A549 (cell line): Measurements from ENCODE around the gene KHSRP.

Experiments
- CBX8 ChIP-seq: fragments of 200-600 bp; sonication (generic); IDR thresholded peaks from 2 replicates; pipeline ENCODE4 v1.6.1; 2016
- CHD4 ChIP-seq: fragments of 200-600 bp; sonication (generic); IDR thresholded peaks from 2 replicates; pipeline ENCODE4 v1.6.1; 2016; ENCODE audit warnings: antibody characterized with exemption, mild to moderate bottlenecking, borderline replicate concordance
- HDAC2 ChIP-seq: fragments of 200-600 bp; sonication (generic); IDR thresholded peaks from 2 replicates; pipeline ENCODE4 v1.6.1; 2016
- JUN ChIP-seq, 2 experiments: fragments of >200 bp; sonication (Bioruptor Twin); formaldehyde crosslinking; IDR thresholded peaks; 2 replicates in 1 of 2; 3 replicates in 1 of 2; pipeline ENCODE4 v1.6.1; 2016 to 2017
- NFE2L2 ChIP-seq: fragments of 150-350 bp; conservative IDR thresholded peaks from 2 replicates; pipeline ENCODE4 v1.6.1; 2014; ENCODE audit warnings: low read length
- POLR2A ChIP-seq: IDR thresholded peaks from 2 replicates; pipeline ENCODE4 v1.6.1; 2012; ENCODE audit warnings: mild to moderate bottlenecking, low read length
- RFX5 ChIP-seq: fragments of 450-650 bp; IDR thresholded peaks from 2 replicates; pipeline ENCODE4 v1.7.1; 2014; ENCODE audit warnings: antibody characterized with exemption, mild to moderate bottlenecking, moderate library complexity
- RNF2 ChIP-seq: fragments of 200-600 bp; sonication (generic); IDR thresholded peaks from 2 replicates; pipeline ENCODE4 v1.6.1; 2016; ENCODE audit warnings: low read depth, mild to moderate bottlenecking, antibody characterized with exemption, moderate library complexity, borderline replicate concordance
- SMC3 ChIP-seq: fragments of >200 bp; sonication (Bioruptor Twin); formaldehyde crosslinking; IDR thresholded peaks from 3 replicates; pipeline ENCODE4 v1.6.1; 2018; ENCODE audit warnings: inconsistent platforms
- ZFP36 ChIP-seq: fragments of 450-650 bp; IDR thresholded peaks from 2 replicates; pipeline ENCODE4 v1.6.1; 2014; ENCODE audit warnings: borderline replicate concordance; ENCODE audit not compliant: partially characterized antibody
- TF ChIP-seq, protein P1 (sequence below): fragments of >200 bp; sonication (Bioruptor Twin); formaldehyde crosslinking; IDR thresholded peaks from 3 replicates; pipeline ENCODE4 v1.5.1; 2016
- TF ChIP-seq, protein P2 (sequence below): fragments of 450-650 bp; IDR thresholded peaks from 2 replicates; pipeline ENCODE4 v1.6.1; 2014; ENCODE audit warnings: antibody characterized with exemption
- TF ChIP-seq, protein P3 (sequence below): fragments of 200-600 bp; sonication (generic); IDR thresholded peaks from 2 replicates; pipeline ENCODE4 v1.6.1; 2016; ENCODE audit warnings: antibody characterized with exemption, mild to moderate bottlenecking, moderate library complexity
- TF ChIP-seq, protein P4 (sequence below): fragments of >200 bp; sonication (Bioruptor Twin); formaldehyde crosslinking; IDR thresholded peaks from 3 replicates; pipeline ENCODE4 v1.6.1; 2016

GRCh38 chr19:6457958-6458694 lies 33.5 kb upstream of the KHSRP start:
- TF ChIP-seq POLR2A (no peak), JUN (IDR thresholded peaks at IDR 0.05) (no peak), HDAC2 (no peak), SMC3 (no peak), RFX5 (no peak), ZFP36 (no peak), CBX8 (no peak), CHD4 (no peak), RNF2 (no peak), NFE2L2 (no peak)
- TF ChIP-seq, protein P1, sequence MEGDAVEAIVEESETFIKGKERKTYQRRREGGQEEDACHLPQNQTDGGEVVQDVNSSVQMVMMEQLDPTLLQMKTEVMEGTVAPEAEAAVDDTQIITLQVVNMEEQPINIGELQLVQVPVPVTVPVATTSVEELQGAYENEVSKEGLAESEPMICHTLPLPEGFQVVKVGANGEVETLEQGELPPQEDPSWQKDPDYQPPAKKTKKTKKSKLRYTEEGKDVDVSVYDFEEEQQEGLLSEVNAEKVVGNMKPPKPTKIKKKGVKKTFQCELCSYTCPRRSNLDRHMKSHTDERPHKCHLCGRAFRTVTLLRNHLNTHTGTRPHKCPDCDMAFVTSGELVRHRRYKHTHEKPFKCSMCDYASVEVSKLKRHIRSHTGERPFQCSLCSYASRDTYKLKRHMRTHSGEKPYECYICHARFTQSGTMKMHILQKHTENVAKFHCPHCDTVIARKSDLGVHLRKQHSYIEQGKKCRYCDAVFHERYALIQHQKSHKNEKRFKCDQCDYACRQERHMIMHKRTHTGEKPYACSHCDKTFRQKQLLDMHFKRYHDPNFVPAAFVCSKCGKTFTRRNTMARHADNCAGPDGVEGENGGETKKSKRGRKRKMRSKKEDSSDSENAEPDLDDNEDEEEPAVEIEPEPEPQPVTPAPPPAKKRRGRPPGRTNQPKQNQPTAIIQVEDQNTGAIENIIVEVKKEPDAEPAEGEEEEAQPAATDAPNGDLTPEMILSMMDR, result no peak
- TF ChIP-seq, protein P2, sequence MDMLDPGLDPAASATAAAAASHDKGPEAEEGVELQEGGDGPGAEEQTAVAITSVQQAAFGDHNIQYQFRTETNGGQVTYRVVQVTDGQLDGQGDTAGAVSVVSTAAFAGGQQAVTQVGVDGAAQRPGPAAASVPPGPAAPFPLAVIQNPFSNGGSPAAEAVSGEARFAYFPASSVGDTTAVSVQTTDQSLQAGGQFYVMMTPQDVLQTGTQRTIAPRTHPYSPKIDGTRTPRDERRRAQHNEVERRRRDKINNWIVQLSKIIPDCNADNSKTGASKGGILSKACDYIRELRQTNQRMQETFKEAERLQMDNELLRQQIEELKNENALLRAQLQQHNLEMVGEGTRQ, result no peak
- TF ChIP-seq, protein P3, sequence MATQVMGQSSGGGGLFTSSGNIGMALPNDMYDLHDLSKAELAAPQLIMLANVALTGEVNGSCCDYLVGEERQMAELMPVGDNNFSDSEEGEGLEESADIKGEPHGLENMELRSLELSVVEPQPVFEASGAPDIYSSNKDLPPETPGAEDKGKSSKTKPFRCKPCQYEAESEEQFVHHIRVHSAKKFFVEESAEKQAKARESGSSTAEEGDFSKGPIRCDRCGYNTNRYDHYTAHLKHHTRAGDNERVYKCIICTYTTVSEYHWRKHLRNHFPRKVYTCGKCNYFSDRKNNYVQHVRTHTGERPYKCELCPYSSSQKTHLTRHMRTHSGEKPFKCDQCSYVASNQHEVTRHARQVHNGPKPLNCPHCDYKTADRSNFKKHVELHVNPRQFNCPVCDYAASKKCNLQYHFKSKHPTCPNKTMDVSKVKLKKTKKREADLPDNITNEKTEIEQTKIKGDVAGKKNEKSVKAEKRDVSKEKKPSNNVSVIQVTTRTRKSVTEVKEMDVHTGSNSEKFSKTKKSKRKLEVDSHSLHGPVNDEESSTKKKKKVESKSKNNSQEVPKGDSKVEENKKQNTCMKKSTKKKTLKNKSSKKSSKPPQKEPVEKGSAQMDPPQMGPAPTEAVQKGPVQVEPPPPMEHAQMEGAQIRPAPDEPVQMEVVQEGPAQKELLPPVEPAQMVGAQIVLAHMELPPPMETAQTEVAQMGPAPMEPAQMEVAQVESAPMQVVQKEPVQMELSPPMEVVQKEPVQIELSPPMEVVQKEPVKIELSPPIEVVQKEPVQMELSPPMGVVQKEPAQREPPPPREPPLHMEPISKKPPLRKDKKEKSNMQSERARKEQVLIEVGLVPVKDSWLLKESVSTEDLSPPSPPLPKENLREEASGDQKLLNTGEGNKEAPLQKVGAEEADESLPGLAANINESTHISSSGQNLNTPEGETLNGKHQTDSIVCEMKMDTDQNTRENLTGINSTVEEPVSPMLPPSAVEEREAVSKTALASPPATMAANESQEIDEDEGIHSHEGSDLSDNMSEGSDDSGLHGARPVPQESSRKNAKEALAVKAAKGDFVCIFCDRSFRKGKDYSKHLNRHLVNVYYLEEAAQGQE, result no peak
- TF ChIP-seq, protein P4, sequence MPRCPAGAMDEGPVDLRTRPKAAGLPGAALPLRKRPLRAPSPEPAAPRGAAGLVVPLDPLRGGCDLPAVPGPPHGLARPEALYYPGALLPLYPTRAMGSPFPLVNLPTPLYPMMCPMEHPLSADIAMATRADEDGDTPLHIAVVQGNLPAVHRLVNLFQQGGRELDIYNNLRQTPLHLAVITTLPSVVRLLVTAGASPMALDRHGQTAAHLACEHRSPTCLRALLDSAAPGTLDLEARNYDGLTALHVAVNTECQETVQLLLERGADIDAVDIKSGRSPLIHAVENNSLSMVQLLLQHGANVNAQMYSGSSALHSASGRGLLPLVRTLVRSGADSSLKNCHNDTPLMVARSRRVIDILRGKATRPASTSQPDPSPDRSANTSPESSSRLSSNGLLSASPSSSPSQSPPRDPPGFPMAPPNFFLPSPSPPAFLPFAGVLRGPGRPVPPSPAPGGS, result no peak
